ENCODE results near the gene TECPR1.

GRCh38 chr7:98194186-98194585, 57.8 kb downstream of the TECPR1 start:
- TF ChIP-seq CTCF (IDR thresholded peaks at IDR 0.05) (no peak), EP300 (IDR thresholded peaks at IDR 0.05) (no peak), POLR2AphosphoS5 (IDR thresholded peaks at IDR 0.05) (no peak)
